HG03095 (cell line): Measurements from ENCODE around the gene IRGQ.
"Not testable (repeated sequence)": the region's sequence is repeated elsewhere in the genome, so short reads cannot be mapped to it uniquely, and the experiment has no call there.

Experiments used
- ATAC-seq: cut with Tn5 transposase; IDR thresholded peaks from one replicate; pipeline ENCODE4 v1.9.1; 2021; ENCODE audit warnings: moderate library complexity; ENCODE audit not compliant: unreplicated experiment

The IRGQ gene

GRCh38 chr19:43595999-43596841 lies at the start of gene IRGQ, which contains the start of gene ZNF576:
IRGQ (minus strand) TSS chr19:43596134; CDS start chr19:43595338, 796 bp downstream.
ZNF576 (plus strand) TSS chr19:43596595; CDS start chr19:43597109, 514 bp downstream.
- peak; percentile 68 for ATAC-seq

DNA sequence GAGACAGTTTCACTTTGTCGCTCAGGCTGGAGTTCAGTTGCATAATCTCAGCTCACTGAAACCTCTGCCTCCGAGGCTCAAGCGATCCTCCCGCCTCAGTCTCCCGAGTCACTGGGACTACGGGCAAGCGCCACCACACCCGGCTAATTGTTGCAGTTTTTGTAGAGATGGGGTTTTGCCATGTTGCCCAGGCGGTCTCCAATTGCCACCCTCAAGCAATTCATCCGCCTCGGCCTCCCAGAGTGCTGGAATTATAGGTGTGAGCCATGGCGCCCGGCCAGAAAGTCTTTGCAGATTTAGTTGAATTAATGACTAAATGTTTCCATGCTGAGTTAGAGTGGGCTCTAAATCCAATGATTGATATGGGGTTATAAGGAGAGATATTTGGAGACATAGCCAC lies 48.2 kb upstream of the IRGQ start:
- no peak for ATAC-seq

DNA sequence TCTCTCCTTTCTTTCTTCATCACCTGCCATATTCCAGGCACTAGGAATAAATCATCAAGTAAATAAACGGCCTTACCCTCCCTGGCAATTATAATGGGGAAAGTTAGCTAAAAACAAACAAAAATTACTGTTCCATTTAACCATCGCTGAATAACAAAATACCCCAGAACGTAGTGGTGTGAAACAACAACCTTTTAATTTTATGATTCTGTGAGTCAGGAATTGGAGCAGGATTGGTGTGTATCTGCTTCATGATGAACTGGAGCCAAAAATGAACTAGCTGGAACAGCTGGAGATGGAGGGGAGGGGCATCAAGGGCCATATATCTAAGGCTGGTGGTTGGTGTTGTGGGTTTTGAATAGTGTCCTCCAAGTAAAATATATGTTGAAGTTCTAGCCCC lies 47.4 kb upstream of the IRGQ start:
- ATAC-seq, result no peak

DNA sequence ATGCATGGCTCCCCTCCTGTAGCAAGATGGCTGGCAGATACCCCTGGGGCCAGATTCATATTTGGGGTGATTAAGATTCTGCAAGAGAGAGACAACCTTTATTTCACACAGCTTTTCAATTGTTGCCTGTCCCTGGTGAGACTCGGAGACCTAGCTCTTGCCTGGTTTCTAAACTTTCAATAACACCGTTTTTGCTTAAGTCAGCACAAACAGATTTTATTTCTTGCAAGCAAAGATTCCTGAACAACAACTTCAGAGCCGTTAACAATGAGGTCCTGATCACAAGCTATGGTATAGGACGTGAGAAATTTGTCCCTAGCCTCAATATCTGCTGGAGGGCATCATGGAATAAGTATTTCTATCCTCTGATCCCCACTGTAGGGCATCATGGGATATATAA lies 46.6 kb upstream of the IRGQ start:
- ATAC-seq, result no peak

GRCh38 chr19:43641333-43641732 lies 45.4 kb upstream of the IRGQ start:
- no peak for ATAC-seq

GRCh38 chr19:43640424-43640757 lies 44.5 kb upstream of the IRGQ start:
- no peak for ATAC-seq

- no peak for ATAC-seq
Observed at GRCh38 chr19:43639519-43640423, 43.8 kb upstream of the IRGQ start, which contains the start of gene CADM4. CADM4 (minus strand) TSS chr19:43639850; CDS start chr19:43639790, 60 bp downstream.

GRCh38 chr19:43638995-43639518 lies 43.1 kb upstream of the IRGQ start:
- no peak for ATAC-seq

- no peak for ATAC-seq
Observed at GRCh38 chr19:43638214-43638994, 42.5 kb upstream of the IRGQ start.

- no peak for ATAC-seq
Observed at GRCh38 chr19:43636121-43636683, 40.3 kb upstream of the IRGQ start.

GRCh38 chr19:43635561-43635940 lies 39.6 kb upstream of the IRGQ start:
- ATAC-seq, result not testable (repeated sequence)

DNA sequence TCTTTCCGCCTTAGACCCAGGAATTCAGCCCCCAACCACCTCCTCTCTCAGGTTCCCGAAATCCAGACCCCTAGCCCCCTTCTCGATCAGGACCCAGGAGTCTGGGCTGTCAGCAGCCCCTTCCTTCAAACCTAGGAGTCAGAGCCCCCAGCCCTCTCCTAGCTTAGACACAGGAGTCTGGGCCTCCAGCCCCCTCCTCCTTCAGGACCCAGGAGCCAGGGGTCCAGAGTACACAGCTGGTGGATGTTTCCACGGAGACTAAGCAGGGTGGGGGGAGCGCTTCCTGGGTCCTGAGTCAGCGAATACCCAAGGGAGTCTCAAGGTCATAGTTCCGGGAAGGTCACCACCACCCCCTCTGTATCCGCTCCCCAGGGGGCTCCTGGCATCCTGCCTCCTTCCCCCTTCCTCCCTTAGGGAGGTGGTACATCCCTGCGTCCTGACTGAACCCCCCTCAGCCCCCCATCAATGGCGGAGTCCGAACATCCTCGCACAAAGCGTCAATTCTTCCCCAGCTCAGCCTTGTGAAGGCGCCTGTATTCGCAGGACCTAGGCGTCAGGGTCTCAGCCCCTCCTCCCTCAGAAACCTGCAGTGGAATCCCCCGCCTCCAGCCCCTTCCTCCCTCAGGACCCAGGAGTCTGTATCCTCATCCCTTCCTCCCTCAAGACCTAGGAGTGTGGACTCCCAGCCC lies 39.1 kb upstream of the IRGQ start:
- no peak for ATAC-seq

DNA sequence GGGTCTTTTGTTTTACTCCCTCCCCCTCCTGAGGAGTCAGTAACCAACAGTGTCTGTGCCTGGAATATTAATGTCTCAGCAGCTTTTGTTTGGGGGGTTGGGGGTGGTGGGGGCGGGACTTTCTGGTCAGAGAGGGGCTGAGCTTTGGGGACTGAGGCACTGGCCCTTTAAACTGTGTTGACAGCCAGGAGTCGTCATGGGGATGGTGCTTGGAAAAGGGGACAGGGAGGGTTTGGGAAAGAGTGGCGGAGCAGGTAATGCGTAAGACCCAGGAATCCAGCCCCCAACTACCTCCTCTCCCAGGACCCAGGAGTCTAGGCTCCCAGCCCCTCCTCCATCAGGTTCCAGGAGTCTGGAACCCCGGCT lies 38.6 kb upstream of the IRGQ start:
- no peak for ATAC-seq

- ATAC-seq, result no peak
Observed at GRCh38 chr19:43634068-43634467, 38.1 kb upstream of the IRGQ start.

GRCh38 chr19:43633520-43633919 lies 37.6 kb upstream of the IRGQ start:
- ATAC-seq, result no peak

- no peak for ATAC-seq
Observed at GRCh38 chr19:43631491-43631890, 35.6 kb upstream of the IRGQ start.

- ATAC-seq, result no peak
Observed at GRCh38 chr19:43628646-43629326, 32.9 kb upstream of the IRGQ start.

- ATAC-seq, result no peak
Observed at GRCh38 chr19:43626838-43627237, 30.9 kb upstream of the IRGQ start.

DNA sequence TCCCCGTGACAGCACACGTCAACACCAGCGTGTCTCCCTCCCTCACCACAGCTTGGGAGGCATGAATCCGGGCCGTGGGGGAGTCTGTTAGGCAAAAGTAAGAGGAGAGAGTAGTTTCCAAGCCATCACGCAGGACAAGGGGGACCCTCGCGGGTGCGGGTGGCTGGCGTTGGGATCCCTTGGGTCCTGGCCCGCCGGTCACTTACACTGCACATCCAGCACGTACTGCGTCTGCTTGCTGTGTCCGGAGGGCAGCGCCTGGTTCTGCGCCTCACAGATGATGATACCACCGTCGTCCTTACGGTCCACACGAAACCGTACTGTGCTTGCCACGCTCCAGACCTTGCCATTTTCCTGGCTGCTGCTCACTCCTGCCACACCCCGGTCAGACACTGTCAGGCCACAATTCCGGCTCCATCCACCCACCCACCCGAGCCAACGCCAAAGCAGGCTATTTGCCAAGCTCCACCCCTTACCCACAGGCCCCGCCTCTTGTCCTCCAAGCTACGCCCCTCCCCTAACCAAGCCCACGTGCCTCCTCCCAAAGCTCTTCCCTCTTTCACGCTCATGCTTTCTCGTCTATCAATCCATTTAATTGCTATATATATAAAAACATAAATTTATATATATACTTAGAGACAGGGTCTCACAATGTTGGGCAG lies 30.1 kb upstream of the IRGQ start:
- no peak for ATAC-seq
